GM18909 (cell line): ENCODE results near the gene PDXK.

Source experiments
- ATAC-seq: cut with Tn5 transposase; IDR thresholded peaks from one replicate; pipeline ENCODE4 v1.9.1; 2021; ENCODE audit warnings: mild to moderate bottlenecking; ENCODE audit not compliant: unreplicated experiment, poor library complexity

Gene PDXK

GRCh38 chr21:43775795-43776430 is 57.0 kb downstream of the PDXK start, which contains the start of gene CSTB:
Gene CSTB (minus strand): TSS chr21:43776308. CDS start chr21:43776269, 39 bp downstream.
- peak; percentile 44 for ATAC-seq

GRCh38 chr21:43777953-43778352 is 59.0 kb downstream of the PDXK start:
- no peak for ATAC-seq

- ATAC-seq: no peak
Measured at GRCh38 chr21:43778469-43779335, 59.8 kb downstream of the PDXK start.

GRCh38 chr21:43779660-43780059 is 60.7 kb downstream of the PDXK start:
- no peak for ATAC-seq

- ATAC-seq: no peak
Measured at GRCh38 chr21:43781846-43782245, 62.9 kb downstream of the PDXK start.

GRCh38 chr21:43782431-43783097 is 63.6 kb downstream of the PDXK start:
- no peak for ATAC-seq

GRCh38 chr21:43783098-43783700 is 64.3 kb downstream of the PDXK start:
- no peak for ATAC-seq

GRCh38 chr21:43785134-43785533 is 66.2 kb downstream of the PDXK start:
- no peak for ATAC-seq

GRCh38 chr21:43786300-43786806 is 67.4 kb downstream of the PDXK start:
- no peak for ATAC-seq

GRCh38 chr21:43786807-43787440 is 68.0 kb downstream of the PDXK start:
- ATAC-seq: no peak

- ATAC-seq: peak; percentile 80
Measured at GRCh38 chr21:43789276-43790009, 70.5 kb downstream of the PDXK start, which contains the start of gene RRP1. Gene RRP1 (plus strand): TSS chr21:43789577. CDS start chr21:43789630, 53 bp downstream.

- ATAC-seq: no peak
Measured at GRCh38 chr21:43790010-43790524, 71.1 kb downstream of the PDXK start.

GRCh38 chr21:43792406-43792805 is 73.5 kb downstream of the PDXK start:
- ATAC-seq: no peak

GRCh38 chr21:43793243-43793642 is 74.3 kb downstream of the PDXK start:
- no peak for ATAC-seq

- no peak for ATAC-seq
Measured at GRCh38 chr21:43794311-43794710, 75.4 kb downstream of the PDXK start.

- no peak for ATAC-seq
Measured at GRCh38 chr21:43794857-43795256, 75.9 kb downstream of the PDXK start.

GRCh38 chr21:43797415-43797814 is 78.5 kb downstream of the PDXK start:
- no peak for ATAC-seq

- ATAC-seq: no peak
Measured at GRCh38 chr21:43797925-43798715, 79.2 kb downstream of the PDXK start.
